Renal cortical epithelial cell (primary cell): Measurements from ENCODE around the gene FRMD4A. TPM values are rescaled to one million over a fixed set of nuclear protein-coding genes. Genes with fewer than 3 reads are reported as not detected.
A peak's percentile ranks its signal among the peaks of the same experiment; 100 is the strongest.
"Not testable (repeated sequence)": the region's sequence is repeated elsewhere in the genome, so short reads cannot be mapped to it uniquely, and the experiment has no call there.

Experiments used
- DNase-seq: peaks from one replicate; pipeline ENCODE4 v3.0.0-alpha.2; 2011; ENCODE audit warnings: low read depth
- total RNA-seq: library from RNA; depleted of rRNA; stranded (reverse); fragments of >200 nt; gene quantifications from 2 replicates; pipeline ENCODE4 v1.2.3, GENCODE V29; 2014

FRMD4A gene
- total RNA-seq, 1 donor from 2014 or later = 18.6 TPM

DNA sequence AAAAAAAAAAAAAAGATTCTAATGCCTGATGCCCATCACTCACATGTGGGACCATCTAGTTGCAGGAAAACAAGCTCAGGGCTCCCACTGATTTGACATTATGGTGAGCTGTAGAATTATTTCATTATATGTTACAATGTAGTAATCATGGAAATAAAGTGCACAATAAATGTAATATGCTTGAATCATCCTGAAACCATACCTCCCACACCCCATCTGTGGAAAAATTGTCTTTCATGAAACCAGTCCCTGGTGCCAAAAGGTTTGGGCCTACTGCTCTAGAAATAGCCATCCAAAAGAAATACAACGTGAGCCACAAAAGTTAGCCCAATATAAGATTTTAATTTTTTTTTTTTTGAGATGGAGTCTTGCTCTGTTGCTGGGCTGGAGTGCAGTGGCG is 478.8 kb downstream of the FRMD4A start:
- DNase-seq = no peak

DNA sequence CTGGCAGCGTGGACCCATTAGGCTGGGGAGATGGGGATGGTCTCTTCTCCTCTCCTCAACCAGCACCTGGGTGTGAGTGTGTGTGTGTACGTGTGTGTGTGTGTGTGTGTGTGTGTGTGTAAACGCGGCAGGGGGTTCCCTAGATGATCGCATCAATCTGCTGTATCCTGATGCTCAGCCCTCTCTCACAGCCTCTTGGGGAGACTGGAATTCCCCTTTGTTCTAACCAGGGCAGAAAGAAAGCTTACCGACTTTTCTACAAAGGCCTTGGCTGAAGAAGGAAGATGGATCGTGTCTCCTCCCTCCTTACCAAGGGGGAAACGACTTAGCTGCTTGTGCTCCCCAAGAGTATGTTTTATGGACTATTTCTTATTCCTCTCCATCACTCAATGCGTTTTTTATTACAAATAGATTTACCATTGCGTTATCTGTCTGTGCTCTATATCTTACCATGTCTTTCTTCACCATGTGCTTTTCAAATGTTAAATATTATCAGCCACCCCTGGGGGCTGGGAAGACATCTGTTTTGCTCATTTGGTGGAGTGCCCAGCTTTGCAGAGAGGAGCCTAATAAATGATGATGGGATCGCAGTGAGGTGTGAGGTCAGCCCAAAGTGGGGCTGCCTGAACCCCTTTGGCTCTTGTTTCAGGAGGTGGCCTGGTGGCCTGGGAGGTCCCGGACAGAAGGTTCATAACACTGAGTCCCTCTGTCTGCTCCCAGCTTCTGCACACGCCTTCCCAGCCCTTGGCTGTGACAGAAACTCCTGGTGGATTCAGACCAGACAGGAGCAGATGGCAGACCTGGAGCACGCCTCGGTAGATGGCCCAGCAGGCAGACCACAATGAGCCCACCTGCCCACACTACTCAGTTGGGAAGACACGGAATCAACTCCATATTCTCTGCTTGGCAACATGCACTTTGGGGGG is 481.9 kb downstream of the FRMD4A start:
- DNase-seq = no peak

DNA sequence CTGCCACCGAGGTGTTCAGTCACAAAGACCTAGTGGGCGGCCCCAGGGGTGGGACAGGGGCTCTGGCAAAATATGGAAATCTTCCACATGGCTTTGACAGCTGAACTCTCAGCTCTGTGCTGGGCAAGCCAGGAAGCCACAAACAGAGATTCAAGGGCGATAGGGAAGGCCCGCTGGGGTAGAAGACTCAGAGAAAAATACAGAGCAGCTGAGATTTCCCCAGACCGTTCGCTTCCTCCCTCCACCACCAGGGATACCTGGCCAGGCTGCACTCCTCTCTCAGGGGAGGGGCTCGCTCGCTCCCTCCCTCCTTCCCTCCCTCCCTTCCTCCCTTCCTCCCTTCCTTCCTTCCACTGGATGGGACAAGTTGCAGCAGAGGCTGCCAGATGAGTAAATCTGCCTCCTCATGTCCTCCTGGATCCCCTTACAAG is 483.5 kb downstream of the FRMD4A start:
- no peak for DNase-seq

DNA sequence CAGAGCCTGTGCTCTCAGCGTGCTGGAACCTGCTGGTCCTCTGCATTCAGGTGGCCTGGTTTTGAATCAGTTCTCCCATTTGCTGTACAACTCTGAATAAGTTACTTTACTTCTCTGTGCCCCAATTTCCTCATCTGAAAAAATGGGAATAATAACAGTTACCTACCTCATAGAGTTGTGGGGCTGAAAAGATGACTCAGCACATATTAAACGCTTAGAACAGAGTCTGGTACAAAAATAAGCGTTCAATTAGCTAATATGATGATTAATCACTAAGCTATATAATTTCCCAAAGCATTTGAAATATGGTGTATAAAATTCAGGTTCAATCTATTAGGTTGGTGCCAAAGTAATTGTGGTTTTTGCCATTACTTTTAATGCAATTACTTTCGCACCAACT is 484.8 kb downstream of the FRMD4A start:
- DNase-seq = no peak

DNA sequence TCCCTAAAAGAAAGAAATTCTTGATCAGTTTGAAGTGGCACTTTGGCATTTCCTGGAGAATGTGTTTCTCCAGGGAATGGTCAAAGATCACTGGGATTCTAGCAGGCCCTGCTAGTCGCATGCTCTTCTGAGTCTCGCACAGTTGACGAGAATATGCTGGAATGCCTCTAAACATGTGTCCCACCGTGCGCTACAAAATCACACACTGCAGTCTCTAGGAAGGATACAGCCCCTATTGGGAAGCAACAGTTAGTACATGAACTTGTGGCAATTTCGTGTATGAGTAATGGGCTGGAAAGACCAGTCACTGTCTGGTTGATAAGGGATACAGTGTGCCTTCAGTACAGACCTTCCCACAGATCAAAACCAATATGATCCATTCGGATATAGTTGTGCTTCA is 486.1 kb downstream of the FRMD4A start:
- no peak for DNase-seq

DNA sequence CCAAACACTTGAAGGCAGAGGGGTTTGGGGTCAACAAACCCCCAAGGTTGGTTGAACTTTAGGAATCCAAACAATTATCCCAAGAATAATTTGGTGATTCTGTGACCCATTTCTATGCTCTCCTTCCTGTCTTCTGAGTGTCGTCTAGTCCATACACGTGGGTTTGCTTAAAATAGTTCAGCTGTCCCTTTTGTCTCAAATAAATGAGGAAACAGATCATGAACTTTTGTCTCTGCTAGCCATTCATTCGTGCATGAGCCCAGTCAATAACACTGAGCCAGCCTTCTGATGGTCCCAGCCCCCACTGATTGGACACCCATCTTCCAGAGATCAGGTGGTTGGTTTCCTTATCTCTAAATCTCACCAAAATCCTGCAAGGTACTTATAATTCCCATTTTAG is 488.6 kb downstream of the FRMD4A start:
- DNase-seq = no peak

DNA sequence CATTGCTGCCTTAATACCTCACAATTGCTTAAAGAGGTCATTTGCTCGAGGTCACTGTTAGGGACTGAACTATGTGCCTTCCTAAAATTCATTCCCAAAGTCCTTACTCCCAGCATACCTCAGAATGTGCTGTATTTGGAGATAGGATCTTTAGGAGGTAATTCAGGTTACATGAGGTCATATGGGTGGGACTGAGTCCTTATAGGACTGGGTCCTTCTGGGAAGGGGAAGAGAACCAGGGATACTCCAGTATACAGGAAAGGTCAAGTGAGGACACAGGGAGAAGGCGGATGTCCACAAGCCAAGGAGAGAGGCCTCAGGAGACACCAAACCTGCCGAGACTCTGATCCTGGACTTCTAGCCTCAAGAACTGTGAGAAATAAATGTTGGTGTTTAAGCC is 490.7 kb downstream of the FRMD4A start:
- DNase-seq = no peak

DNA sequence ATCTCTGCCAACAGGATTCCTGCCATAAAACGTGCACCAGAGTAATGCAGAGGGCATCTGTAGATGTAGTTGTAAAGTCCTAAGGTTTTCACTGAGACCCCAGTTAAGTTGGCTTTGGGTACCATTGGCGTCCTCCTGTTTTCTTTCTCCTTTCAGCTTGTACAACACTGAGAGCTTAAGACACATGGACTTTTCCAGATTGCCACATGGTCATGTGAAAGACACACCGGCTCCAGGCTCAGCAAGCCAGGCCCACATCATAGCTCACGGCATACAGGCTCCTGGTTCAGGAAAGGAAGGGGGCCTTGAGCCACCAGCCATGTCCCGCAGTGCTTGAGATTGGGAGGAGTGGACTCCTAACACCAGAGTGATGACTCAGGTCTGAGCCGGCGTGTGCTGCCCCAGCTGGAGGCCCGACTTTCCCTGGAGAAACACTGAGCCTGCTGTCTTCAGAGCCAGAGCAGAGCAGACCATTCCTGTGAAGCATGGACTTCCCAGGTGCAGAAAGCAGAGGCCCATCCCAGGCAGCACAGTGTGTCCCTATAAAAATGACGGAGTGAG is 491.2 kb downstream of the FRMD4A start:
- peak; percentile 35 for DNase-seq

DNA sequence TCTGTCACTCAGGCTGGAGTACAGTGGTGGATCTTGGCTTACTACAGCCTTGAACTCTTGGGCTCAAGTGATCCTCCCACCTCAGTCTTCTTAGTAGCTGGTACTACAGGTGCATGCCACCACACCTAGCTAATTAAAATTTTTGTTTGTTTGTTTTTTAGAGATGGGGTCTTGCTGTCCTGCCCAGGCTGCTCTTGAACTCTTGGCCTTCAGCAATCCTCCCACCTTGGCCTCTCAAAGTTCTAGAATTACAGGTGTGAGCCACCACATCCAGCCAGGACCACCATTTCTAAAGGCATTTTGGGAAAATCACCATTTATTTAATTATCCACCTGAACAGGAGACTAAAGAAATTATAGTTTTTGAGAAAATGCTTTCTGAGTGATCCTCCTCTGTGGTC is 491.7 kb downstream of the FRMD4A start:
- DNase-seq = no peak

DNA sequence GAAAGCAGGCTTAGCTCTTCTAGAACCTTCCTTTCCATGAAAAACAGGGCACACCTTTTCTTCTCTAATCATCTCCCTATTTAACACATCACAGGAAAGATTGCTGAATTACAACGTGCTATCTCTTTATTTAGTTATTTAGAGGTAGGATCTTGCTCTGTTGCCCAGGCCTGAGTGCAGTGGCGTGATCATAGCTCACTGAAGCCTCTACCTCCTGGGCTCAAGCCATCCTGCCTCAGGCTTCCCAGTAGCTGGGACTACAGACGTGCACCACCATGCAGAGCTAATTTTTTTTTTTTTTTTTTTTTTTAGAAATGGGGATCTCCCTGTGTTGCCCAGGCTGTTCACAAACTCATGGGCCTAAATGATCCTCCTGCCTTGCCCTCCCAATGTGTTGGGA is 492.8 kb downstream of the FRMD4A start:
- no peak for DNase-seq

DNA sequence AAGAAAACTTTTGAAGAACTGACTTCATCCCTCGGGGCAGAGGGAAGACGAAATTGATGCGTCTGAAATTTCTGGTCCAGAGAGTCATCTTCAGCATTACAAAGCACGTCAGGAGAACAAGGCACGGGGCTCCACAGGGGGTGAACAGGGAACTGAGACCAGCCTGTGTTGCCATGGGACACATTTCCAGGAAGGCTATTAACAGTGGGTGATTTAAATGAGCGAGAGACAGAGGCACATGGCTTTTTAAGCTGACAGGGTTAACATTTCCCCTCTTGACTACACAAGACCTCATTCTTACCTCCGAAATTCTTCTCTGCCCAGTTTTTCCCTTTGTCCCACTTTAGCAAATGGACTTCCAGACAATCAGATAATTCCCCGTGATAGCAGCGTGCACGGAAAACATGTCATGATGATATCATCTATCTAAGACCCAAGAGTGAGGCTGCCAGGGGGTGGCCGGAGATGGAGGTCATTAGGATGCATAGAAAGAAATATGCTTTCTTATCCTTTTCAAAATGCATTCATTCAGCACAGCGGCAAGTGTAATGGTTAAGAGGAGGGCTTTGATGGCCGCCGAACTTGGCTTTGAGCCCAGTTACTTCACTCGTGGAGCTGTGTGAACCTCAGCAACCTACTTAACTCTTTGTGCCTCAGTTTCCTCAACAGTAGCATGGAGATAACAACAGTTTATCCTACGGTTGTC is 496.0 kb downstream of the FRMD4A start:
- DNase-seq = no peak

DNA sequence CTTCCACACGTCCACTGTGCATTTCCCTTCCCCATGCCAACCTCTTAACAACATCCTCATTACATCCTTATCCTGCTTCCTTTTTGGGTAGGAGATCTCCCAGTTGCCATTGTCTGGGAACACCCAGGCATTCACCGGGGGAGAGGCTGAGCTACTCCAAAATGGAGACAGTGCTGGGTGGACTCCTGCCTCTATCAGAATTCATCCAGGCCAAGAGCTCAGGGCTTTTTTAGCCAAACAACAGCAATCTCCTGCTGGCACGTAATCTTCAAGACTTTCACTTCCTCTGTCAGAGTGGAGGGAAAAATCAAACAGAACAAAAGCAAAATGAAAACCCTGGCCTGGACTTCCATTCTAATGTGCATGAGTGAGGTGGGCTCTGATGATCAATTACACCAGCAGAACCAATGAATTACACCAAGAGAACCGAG is 499.0 kb downstream of the FRMD4A start:
- DNase-seq = no peak

DNA sequence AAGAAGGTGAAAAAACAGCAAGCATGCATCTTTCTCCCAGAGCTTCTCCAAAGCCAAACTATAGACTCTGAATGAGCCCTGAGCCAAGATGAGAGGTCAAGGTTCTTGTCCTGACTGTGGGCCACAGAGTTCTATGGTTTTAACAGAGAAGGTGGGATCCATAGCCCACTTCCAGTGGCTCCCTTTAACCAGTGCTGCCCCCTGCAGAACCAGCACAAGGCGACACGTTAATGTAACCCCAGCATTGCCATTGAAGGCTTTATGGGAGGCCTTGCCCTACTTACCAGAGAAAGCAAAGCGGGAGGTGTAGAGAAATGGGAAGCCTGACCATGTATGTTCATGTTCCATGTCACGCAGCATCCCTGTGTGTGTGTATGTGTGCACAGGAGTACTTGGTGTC is 500.3 kb downstream of the FRMD4A start:
- no peak for DNase-seq

DNA sequence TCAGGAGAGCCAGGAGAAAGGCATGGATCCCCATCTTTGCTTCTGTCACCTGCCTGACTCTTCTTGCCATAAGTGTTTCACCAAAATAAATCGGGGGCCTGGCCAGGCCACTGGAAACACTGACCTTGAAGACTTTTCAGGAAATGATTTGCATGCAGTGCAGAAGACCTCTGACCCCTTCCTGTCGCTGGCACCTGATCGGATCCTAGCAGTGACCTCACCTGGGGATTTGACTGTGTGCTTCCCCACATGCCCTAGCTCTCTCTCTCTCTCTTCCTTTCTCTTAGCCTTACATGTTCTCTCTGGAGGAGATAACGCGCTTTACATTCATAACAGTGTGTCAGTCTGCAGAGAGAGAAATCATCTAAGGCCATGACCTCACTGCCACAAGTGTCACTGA is 500.9 kb downstream of the FRMD4A start:
- no peak for DNase-seq

DNA sequence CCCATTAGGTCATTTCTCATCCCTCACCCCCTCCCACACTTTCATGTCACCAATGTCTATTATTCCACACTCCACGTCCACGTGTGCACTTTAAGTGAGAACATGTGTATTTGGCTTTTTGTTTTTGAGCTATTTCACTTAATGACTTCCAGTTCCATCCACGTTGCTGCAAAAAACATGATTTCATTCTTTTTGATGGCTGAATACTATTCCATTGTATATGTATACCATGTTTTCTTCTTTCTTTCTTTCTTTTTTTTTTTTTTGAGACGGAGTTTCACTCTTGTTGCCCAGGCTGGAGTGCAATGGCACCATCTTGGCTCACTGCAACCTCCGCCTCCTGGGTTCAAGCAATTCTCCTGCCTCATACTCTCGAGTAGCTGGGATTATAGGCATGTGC is 502.4 kb downstream of the FRMD4A start:
- DNase-seq = not testable (repeated sequence)

DNA sequence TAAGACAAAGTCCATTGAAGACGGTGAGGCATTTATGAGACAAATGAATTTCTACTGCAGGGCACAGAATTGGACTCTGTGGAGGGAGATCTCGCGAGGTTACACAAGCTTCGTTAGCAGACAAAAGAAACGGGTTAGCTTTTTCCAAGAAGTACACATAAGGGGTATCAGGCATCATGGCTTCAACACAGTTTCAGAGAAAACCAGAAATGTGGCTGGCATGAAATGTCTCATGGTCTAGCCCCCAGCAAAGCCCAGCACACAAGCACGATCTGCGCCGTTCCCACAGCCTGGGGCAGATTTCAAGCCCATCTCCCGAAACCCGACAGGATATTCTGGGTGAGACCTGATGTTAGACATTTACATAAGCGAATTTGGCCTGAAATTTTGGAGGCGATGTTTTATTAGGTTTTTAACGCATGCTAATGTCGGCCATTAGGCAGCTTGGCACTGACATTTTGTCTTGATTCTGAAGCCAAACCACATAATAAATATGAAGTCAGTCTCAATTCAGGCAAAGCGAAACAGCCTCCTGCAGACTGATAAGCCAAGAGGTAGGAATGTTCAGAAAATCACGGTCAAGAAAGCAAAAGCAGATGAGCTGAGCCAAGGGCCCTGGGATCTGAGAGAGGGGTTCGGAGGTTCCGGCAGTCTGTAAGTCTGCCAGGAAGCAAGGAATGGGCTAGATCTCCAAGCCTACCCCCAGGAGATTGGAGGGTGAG is 503.5 kb downstream of the FRMD4A start:
- no peak for DNase-seq

DNA sequence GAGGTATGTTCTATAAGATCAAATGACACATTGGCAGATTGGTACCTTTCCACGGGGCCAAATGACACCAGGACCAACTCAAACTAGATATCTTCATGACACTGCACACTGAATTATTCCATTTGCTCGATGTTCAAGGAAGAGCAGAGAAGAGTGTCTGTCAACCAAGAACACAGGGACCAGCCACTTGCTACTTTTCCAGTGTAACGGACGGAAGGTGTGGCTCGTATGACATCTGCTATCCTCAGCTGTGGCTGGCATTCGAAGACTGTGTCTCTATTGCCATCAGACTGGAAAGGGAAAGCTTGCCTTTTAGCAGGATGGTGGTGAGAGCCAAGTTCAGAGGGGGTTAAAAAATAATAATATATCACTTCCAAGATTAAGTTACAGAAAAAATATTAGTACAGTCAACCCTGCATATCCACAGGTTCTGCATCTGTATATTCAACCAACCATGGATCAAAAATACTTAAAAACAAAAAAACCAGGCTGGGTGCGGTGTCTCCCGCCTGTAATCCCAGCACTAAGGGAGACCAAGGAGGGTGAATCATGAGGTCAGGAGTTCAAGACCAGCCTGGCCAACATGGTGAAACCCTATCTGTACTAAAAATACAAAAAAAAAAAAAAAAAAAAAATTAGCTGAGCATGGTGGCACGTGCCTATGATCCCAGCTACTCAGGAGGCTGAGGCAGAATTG is 506.9 kb downstream of the FRMD4A start:
- no peak for DNase-seq

DNA sequence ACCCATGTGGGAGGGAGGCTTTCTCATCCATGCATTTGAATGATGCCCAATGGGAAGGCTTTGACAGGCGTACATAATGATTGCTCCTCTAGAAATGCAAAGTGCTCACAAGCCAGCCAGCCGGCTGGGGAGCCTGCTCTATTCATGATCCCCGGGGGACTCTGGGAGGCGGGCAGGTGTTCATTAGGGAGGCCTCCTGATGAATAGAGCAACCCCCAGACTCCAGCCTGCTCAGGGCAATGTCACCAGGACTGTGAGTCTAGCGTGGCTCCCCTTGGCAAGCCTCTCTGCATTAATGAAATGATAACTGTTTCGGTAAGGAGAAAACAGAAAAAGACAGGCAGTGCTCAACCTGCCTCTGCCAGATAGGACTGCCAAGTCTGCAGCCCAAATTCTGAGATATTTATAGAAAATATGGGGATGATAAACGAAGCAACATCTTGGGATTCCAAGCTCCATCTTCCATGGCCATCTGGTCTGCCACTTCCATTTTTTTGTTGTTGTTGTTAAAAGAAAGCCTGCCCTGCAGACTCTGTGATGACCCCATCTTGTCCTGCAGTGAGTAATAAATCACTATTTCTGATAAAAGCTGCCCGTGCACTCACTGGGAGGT is 507.5 kb downstream of the FRMD4A start:
- DNase-seq = no peak

DNA sequence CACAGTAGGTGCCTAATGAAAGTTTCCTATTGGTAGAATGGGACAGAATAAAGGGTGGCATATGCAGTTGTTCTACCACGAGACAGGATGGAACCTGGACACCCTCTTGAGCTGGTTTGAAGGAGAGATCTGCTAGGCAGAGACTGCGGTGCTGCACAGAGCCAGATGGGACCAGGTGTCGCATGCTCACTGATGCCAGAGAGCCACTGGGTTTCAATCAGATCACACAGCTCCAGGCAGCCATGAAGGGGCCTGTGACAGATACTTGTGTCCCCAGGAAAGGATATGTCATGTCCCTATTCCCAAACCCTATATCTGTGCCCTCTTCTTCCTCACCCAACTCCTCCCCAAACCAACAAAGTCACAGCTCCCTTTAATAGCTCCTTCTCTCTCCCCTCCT is 508.2 kb downstream of the FRMD4A start:
- no peak for DNase-seq

DNA sequence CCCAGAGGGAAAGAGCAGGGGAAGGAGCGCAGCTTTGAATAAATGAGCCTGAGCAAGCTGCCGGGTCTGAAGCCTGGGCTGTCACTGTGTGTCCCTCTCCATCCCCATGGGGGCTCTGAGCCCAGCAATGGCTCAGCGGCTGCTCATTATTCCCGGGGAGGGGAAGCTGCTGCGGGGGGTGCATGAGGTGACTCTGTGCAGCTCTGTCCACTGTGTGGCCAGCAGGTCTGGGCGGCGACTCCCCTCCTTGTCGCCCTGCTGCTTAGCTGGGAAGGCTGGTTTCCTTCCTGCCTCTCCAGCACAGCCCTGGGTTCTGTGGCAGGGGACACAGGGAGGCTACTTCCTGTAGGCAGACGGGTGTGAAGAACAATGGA is 509.8 kb downstream of the FRMD4A start:
- DNase-seq = no peak
